HCT116 (cell line): ENCODE measurements around the gene LCN6. TPM values are rescaled to one million over a fixed set of nuclear protein-coding genes. Genes with fewer than 3 reads are reported as not detected.

ENCODE experiments used
- ATAC-seq: fragments of 200-7000 bp; cut with Tn5 transposase; 2 replicates; pipeline ENCODE4 v1.9.1; 2020; ENCODE audit warnings: mild to moderate bottlenecking, moderate library complexity
- BruUV-seq: library from RNA; stranded (reverse); fragments of 400-500 nt; replicated peaks from 2 replicates; lab custom pipeline; 2021; lab: Mats Ljungman, UMichigan
- CTCF ChIA-PET: fragments of 300-600 bp; sonication (Branson Sonifier 250); formaldehyde crosslinking; loops from one replicate; lab custom pipeline; 2021; ENCODE audit warnings: antibody characterized with exemption; lab: Charles Lee
- POLR2A ChIA-PET: fragments of 300-600, 350-600 bp; sonication (Branson Sonifier 250); formaldehyde crosslinking; loops from one replicate; lab custom pipeline; 2021; ENCODE audit warnings: antibody characterized with exemption; lab: Charles Lee
- RAD21 ChIA-PET, 2 experiments: fragments of 300-600 bp; sonication (Branson Sonifier 250); formaldehyde crosslinking; loops; one replicate each; lab custom pipeline; 2023; ENCODE audit warnings: low total read pairs in 2 of 2; ENCODE audit not compliant: uncharacterized antibody in 2 of 2, unreplicated experiment in 2 of 2, low non-redundant PET in 1 of 2; lab: Charles Lee
- DNase-seq: peaks from one replicate; pipeline ENCODE4 v3.0.0-alpha.2; 2010; ENCODE audit warnings: low read depth, low spot score
- H2AFZ ChIP-seq: fragments of 200-600 bp; shearing (Covaris generic), sonication (generic); 2 replicates; pipeline ENCODE4 v1.6.1; 2017; ENCODE audit warnings: low read depth, mixed run types, mixed read lengths, antibody characterized with exemption, low read length; ENCODE audit not compliant: poor library complexity, severe bottlenecking
- H3K27ac ChIP-seq: 2 replicates; pipeline ENCODE4 v1.5.1; 2012; ENCODE audit warnings: low read depth, low read length
- H3K27me3 ChIP-seq: fragments of 200-600 bp; sonication (generic); 2 replicates; pipeline ENCODE4 v1.6.1; 2016; ENCODE audit warnings: mixed run types, low read length, mixed read lengths; ENCODE audit not compliant: insufficient read depth
- H3K36me3 ChIP-seq, 2 experiments: fragments of 200-500 bp in 1 of 2; fragments of 200-600 bp in 1 of 2; sonication (Bioruptor generic) in 1 of 2; sonication (generic) in 1 of 2; 2 replicates each; pipeline versions ENCODE4 v1.5.1 to v1.6.1; 2014 to 2016; ENCODE audit warnings: low read length in 2 of 2, inconsistent platforms in 1 of 2, mixed read lengths in 1 of 2, mixed run types in 1 of 2; ENCODE audit not compliant: insufficient read depth in 2 of 2, control insufficient read depth in 1 of 2
- H3K4me1 ChIP-seq, 2 experiments: fragments of 200-600 bp in 1 of 2; sonication (generic) in 1 of 2; 2 replicates each; pipeline versions ENCODE4 v1.5.1 to v1.6.1; 2012 to 2017; ENCODE audit warnings: low read length in 2 of 2, inconsistent platforms in 1 of 2, mild to moderate bottlenecking in 1 of 2, mixed read lengths in 1 of 2, mixed run types in 1 of 2, moderate library complexity in 1 of 2; ENCODE audit not compliant: insufficient read depth in 2 of 2, control insufficient read depth in 1 of 2
- H3K4me2 ChIP-seq: fragments of 200-600 bp; sonication (generic); 2 replicates; pipeline ENCODE4 v1.6.1; 2017; ENCODE audit warnings: mixed run types, low read length, mixed read lengths
- H3K4me3 ChIP-seq, 2 experiments: fragments of 200-600 bp in 1 of 2; sonication (generic) in 1 of 2; replicated peaks in 1 of 2; 2 replicates each; pipeline ENCODE4 v1.5.1; 2011 to 2016; ENCODE audit warnings: low read length in 2 of 2, control low read depth in 1 of 2, low read depth in 1 of 2, mild to moderate bottlenecking in 1 of 2, mixed read lengths in 1 of 2, mixed run types in 1 of 2
- H3K79me2 ChIP-seq: fragments of 200-600 bp; sonication (generic); 2 replicates; pipeline ENCODE4 v1.6.1; 2017; ENCODE audit warnings: mild to moderate bottlenecking, mixed run types, low read length, moderate library complexity, mixed read lengths; ENCODE audit not compliant: insufficient read depth
- H3K9ac ChIP-seq: fragments of 200-600 bp; sonication (generic); 2 replicates; pipeline ENCODE4 v1.6.1; 2016; ENCODE audit warnings: low read length, mixed read lengths
- H3K9me2 ChIP-seq: fragments of 200-600 bp; sonication (generic), shearing (Covaris generic); 2 replicates; pipeline ENCODE4 v1.6.1; 2017; ENCODE audit warnings: mixed run types, mild to moderate bottlenecking, moderate library complexity; ENCODE audit not compliant: insufficient read depth
- H3K9me3 ChIP-seq, 2 experiments: fragments of 200-500 bp in 1 of 2; fragments of 200-600 bp in 1 of 2; sonication (Bioruptor generic) in 1 of 2; sonication (generic) in 1 of 2; 2 replicates each; pipeline ENCODE4 v1.6.1; 2014 to 2017; ENCODE audit warnings: low read length in 2 of 2, mixed read lengths in 2 of 2, inconsistent platforms in 1 of 2, low read depth in 1 of 2, mild to moderate bottlenecking in 1 of 2, mixed run types in 1 of 2, moderate library complexity in 1 of 2; ENCODE audit not compliant: control insufficient read depth in 1 of 2, insufficient read depth in 1 of 2
- H4K20me1 ChIP-seq: fragments of 200-600 bp; sonication (generic), shearing (Covaris generic); 2 replicates; pipeline ENCODE4 v1.6.1; 2017; ENCODE audit warnings: mixed run types, mild to moderate bottlenecking, moderate library complexity; ENCODE audit not compliant: insufficient read depth
- ELF1 ChIP-seq: IDR thresholded peaks from 2 replicates; pipeline ENCODE4 v1.6.1; 2012; ENCODE audit warnings: low read depth, borderline replicate concordance
- EZH2phosphoT487 ChIP-seq: fragments of 200-600 bp; IDR thresholded peaks from 2 replicates; pipeline ENCODE4 v1.6.1; 2018; ENCODE audit warnings: antibody characterized with exemption, borderline replicate concordance
- JUND ChIP-seq: IDR thresholded peaks from 2 replicates; pipeline ENCODE4 v1.6.1; 2012
- POLR2A ChIP-seq: IDR thresholded peaks from 2 replicates; pipeline ENCODE4 v1.7.0; 2011; ENCODE audit warnings: borderline replicate concordance; ENCODE audit not compliant: insufficient read depth, insufficient read length; ENCODE audit errors: extremely low read depth
- SRF ChIP-seq: IDR thresholded peaks from 2 replicates; pipeline ENCODE4 v1.6.1; 2012; ENCODE audit warnings: low read depth
- ZBTB33 ChIP-seq: IDR thresholded peaks from 2 replicates; pipeline ENCODE4 v1.6.1; 2011; ENCODE audit warnings: mild to moderate bottlenecking, low read length, moderate library complexity; ENCODE audit not compliant: insufficient replicate concordance; ENCODE audit errors: extremely low read depth
- intact Hi-C: fragments of 100-400 bp; cut with micrococcal nuclease; formaldehyde crosslinking; loops from 2 replicates; pipeline ENCODE4 v1.10.0; 2022
- total RNA-seq: library from RNA; stranded (reverse); gene quantifications from one replicate; pipeline ENCODE4 v1.2.1, GENCODE V29; 2021; ENCODE audit not compliant: unreplicated experiment
- TF ChIP-seq, protein P1 (sequence below): IDR thresholded peaks from 2 replicates; pipeline ENCODE4 v1.6.1; 2012

The LCN6 gene
- total RNA-seq, 1 experiment from 2014 or later = not detected

- H3K9me3 ChIP-seq = no peaks in the 10 kb centered on the region
- peak overlapping the region; percentile 64; the same call in 1 of the 2 replicates for H3K27ac ChIP-seq
- no peak for ATAC-seq
- H3K4me3 ChIP-seq = peak overlapping the region in 1 of 2 experiments; percentile 56; a peak in 2 of 4 replicates
- CTCF ChIA-PET = interaction anchor here (1.4 kb wide), 1 partner anchor 15 kb away, joined by 3 read pairs; no protein-coding TSS in a partner anchor
- H3K4me1 ChIP-seq = peaks cover 15 to 27% of the 10 kb centered on the region in 2 experiments
- H3K4me2 ChIP-seq = peak overlapping the region; percentile 78
- no peaks in the 10 kb centered on the region for H3K9me2 ChIP-seq
- BruUV-seq = no TSS peak
- TF ChIP-seq SRF (no peak), POLR2A (no peak), ELF1 (no peak), EZH2phosphoT487 (no peak), JUND (no peak)
- intact Hi-C loops = no loop called here
- no peak for DNase-seq
- H3K79me2 ChIP-seq = no peaks in the 10 kb centered on the region; the same call in 1 of the 2 replicates
- H3K36me3 ChIP-seq = no peaks in the 10 kb centered on the region; a peak in 1 of 4 replicates
- no peak overlapping the region for H3K9ac ChIP-seq
- RAD21 ChIA-PET = no interaction called here
- POLR2A ChIA-PET = interaction anchor here (1.7 kb wide), 1 partner anchor 14 kb away, joined by 4 read pairs; no protein-coding TSS in a partner anchor
- H4K20me1 ChIP-seq = no peaks in the 10 kb centered on the region
- no peak overlapping the region for H2AFZ ChIP-seq
- H3K27me3 ChIP-seq = no peaks in the 10 kb centered on the region
Observed at GRCh38 chr9:136714096-136714892, 34.0 kb downstream of the LCN6 start.

- BruUV-seq = no TSS peak
- H3K4me2 ChIP-seq = peak overlapping the region; percentile 78
Observed at GRCh38 chr9:136713550-136713949, 34.8 kb downstream of the LCN6 start.

More at GRCh38 chr9:136713550-136713949, 34.8 kb downstream of the LCN6 start:
- Histone ChIP-seq H3K27me3 (no peaks in the 10 kb centered on the region), H3K27ac (peak overlapping the region; percentile 64; the same call in 1 of the 2 replicates), H3K36me3 (no peaks in the 10 kb centered on the region; a peak in 1 of 4 replicates), H2AFZ (no peak overlapping the region), H3K4me1 (peaks cover 15 to 27% of the 10 kb centered on the region in 2 experiments), H3K79me2 (no peaks in the 10 kb centered on the region; the same call in 1 of the 2 replicates), H4K20me1 (no peaks in the 10 kb centered on the region), H3K9ac (peak overlapping the region; percentile 69), H3K4me3 (peak overlapping the region; percentile 56 to 64), H3K9me3 (no peaks in the 10 kb centered on the region), H3K9me2 (no peaks in the 10 kb centered on the region)
- intact Hi-C loops = no loop called here
- RAD21 ChIA-PET = no interaction called here
- POLR2A ChIA-PET = interaction anchor here (1.7 kb wide), 1 partner anchor 15 kb away, joined by 4 read pairs; no protein-coding TSS in a partner anchor
- DNase-seq = no peak
- no peak for ATAC-seq
- no peak for TF ChIP-seq ELF1
- TF ChIP-seq, protein P1, sequence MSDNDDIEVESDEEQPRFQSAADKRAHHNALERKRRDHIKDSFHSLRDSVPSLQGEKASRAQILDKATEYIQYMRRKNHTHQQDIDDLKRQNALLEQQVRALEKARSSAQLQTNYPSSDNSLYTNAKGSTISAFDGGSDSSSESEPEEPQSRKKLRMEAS = no peak
- TF ChIP-seq ZBTB33 = no peak
- CTCF ChIA-PET = interaction anchor here (1.4 kb wide), 1 partner anchor 16 kb away, joined by 3 read pairs; no protein-coding TSS in a partner anchor
